HG03060 (cell line): Measurements from ENCODE around the gene ACADSB.

Source experiments
- ATAC-seq: cut with Tn5 transposase; IDR thresholded peaks from one replicate; pipeline ENCODE4 v1.9.1; 2021; ENCODE audit warnings: low read depth, moderate number of reproducible peaks; ENCODE audit not compliant: unreplicated experiment

The ACADSB gene

GRCh38 chr10:123000155-123000554, 8.7 kb upstream of the ACADSB start:
- ATAC-seq = no peak

- ATAC-seq = no peak
Measured at GRCh38 chr10:123001370-123001769, 7.4 kb upstream of the ACADSB start.

- no peak for ATAC-seq
Measured at GRCh38 chr10:123004298-123004697, 4.5 kb upstream of the ACADSB start.

- ATAC-seq = no peak
Measured at GRCh38 chr10:123007558-123008354, 1.1 kb upstream of the ACADSB start.

GRCh38 chr10:123009105-123009820, 457 bp downstream of the ACADSB start:
- ATAC-seq = no peak

- ATAC-seq = no peak
Measured at GRCh38 chr10:123011987-123012386, 3.2 kb downstream of the ACADSB start.

GRCh38 chr10:123013456-123014419, 4.9 kb downstream of the ACADSB start:
- ATAC-seq = no peak

GRCh38 chr10:123014772-123015171, 6.0 kb downstream of the ACADSB start:
- no peak for ATAC-seq

- no peak for ATAC-seq
Measured at GRCh38 chr10:123016228-123016627, 7.4 kb downstream of the ACADSB start.

GRCh38 chr10:123017421-123018165, 8.8 kb downstream of the ACADSB start:
- no peak for ATAC-seq

GRCh38 chr10:123018531-123018930, 9.7 kb downstream of the ACADSB start:
- no peak for ATAC-seq

GRCh38 chr10:123019264-123019663, 10.5 kb downstream of the ACADSB start:
- ATAC-seq = no peak

- no peak for ATAC-seq
Measured at GRCh38 chr10:123019941-123020703, 11.3 kb downstream of the ACADSB start.

- no peak for ATAC-seq
Measured at GRCh38 chr10:123021517-123021916, 12.7 kb downstream of the ACADSB start.

GRCh38 chr10:123024540-123024939, 15.7 kb downstream of the ACADSB start:
- no peak for ATAC-seq

GRCh38 chr10:123026302-123026701, 17.5 kb downstream of the ACADSB start:
- no peak for ATAC-seq

GRCh38 chr10:123027861-123028260, 19.1 kb downstream of the ACADSB start:
- no peak for ATAC-seq

GRCh38 chr10:123031124-123031523, 22.3 kb downstream of the ACADSB start:
- ATAC-seq = no peak

GRCh38 chr10:123034332-123034731, 25.5 kb downstream of the ACADSB start:
- ATAC-seq = no peak
